CD4-positive, alpha-beta T cell treated with Interleukin-17A for 4 hours (primary cell): ENCODE data around the gene PGAM5.

Source experiments
- DNase-seq: peaks from one replicate; pipeline ENCODE4 v3.0.0-alpha.2; 2020; ENCODE audit warnings: mixed read lengths

The PGAM5 gene

GRCh38 chr12:132710405-132711079 lies at the start of gene PGAM5:
TSS of gene PGAM5 (plus strand) at chr12:132710842. CDS start at chr12:132710877, 35 bp downstream.
- peak; percentile 94 for DNase-seq

GRCh38 chr12:132660996-132661395 lies 49.6 kb upstream of the PGAM5 start:
- no peak for DNase-seq

GRCh38 chr12:132661972-132662371 lies 48.7 kb upstream of the PGAM5 start:
- DNase-seq, result no peak

GRCh38 chr12:132662901-132663755 lies 47.5 kb upstream of the PGAM5 start:
- no peak for DNase-seq

GRCh38 chr12:132664206-132665148 lies 46.2 kb upstream of the PGAM5 start:
- DNase-seq, result no peak

- no peak for DNase-seq
These were observed 45.5 kb upstream of the PGAM5 start for GRCh38 chr12:132665149-132665491.

GRCh38 chr12:132665794-132666193 lies 44.8 kb upstream of the PGAM5 start:
- no peak for DNase-seq

- DNase-seq, result no peak
These were observed 42.2 kb upstream of the PGAM5 start for GRCh38 chr12:132668191-132669088.

GRCh38 chr12:132669166-132669879 lies 41.3 kb upstream of the PGAM5 start:
- no peak for DNase-seq

- DNase-seq, result no peak
These were observed 38.5 kb upstream of the PGAM5 start for GRCh38 chr12:132672116-132672515.

- DNase-seq, result no peak
These were observed 38.0 kb upstream of the PGAM5 start for GRCh38 chr12:132672678-132673077.

GRCh38 chr12:132673288-132674179 lies 37.1 kb upstream of the PGAM5 start:
- DNase-seq, result no peak

GRCh38 chr12:132674561-132674960 lies 36.1 kb upstream of the PGAM5 start:
- no peak for DNase-seq

GRCh38 chr12:132675757-132676432 lies 34.7 kb upstream of the PGAM5 start:
- DNase-seq, result no peak

GRCh38 chr12:132677492-132677891 lies 33.1 kb upstream of the PGAM5 start:
- DNase-seq, result no peak

- DNase-seq, result no peak
These were observed 25.2 kb upstream of the PGAM5 start for GRCh38 chr12:132685400-132685799.

- DNase-seq, result no peak
These were observed 23.8 kb upstream of the PGAM5 start for GRCh38 chr12:132686825-132687210.

- DNase-seq, result peak; percentile 97
These were observed 23.2 kb upstream of the PGAM5 start, which contains the start of the genes POLE and PXMP2 for GRCh38 chr12:132687211-132688164. TSS of gene POLE (minus strand) at chr12:132687342. CDS start at chr12:132687315, 27 bp downstream. TSS of gene PXMP2 (plus strand) at chr12:132687587. CDS start at chr12:132687671, 84 bp downstream.
